GM23338 (cell line): Measurements from ENCODE around the gene CIAO3. TPM values are rescaled to one million over a fixed set of nuclear protein-coding genes. Genes with fewer than 3 reads are reported as not detected.

Source experiments
- ATAC-seq: fragments of 200-7000 bp; cut with Tn5 transposase; 3 replicates; pipeline ENCODE4 v1.9.1; 2020
- DNase-seq: peaks from one replicate; pipeline ENCODE4 v3.0.0-alpha.2; 2015; ENCODE audit warnings: low spot score
- H2AFZ ChIP-seq: fragments of 200-600 bp; sonication (generic); 2 replicates; pipeline ENCODE4 v1.8.0; 2016; ENCODE audit warnings: antibody characterized with exemption, mild to moderate bottlenecking, moderate library complexity
- H3F3A ChIP-seq: fragments of 200-600 bp; sonication (generic); replicated peaks from 2 replicates; pipeline ENCODE4 v1.8.0; 2017; ENCODE audit warnings: antibody characterized with exemption, mixed run types, low read depth
- H3K27ac ChIP-seq: fragments of 200-600 bp; sonication (generic); 2 replicates; pipeline ENCODE4 v1.6.1; 2016; ENCODE audit warnings: low read depth
- H3K27me3 ChIP-seq: fragments of 200-600 bp; sonication (generic); 2 replicates; pipeline ENCODE4 v1.8.0; 2016; ENCODE audit warnings: mild to moderate bottlenecking, mixed run types, moderate library complexity; ENCODE audit not compliant: insufficient read depth
- H3K36me3 ChIP-seq: fragments of 200-600 bp; sonication (generic); 2 replicates; pipeline ENCODE4 v1.8.0; 2016; ENCODE audit warnings: mild to moderate bottlenecking; ENCODE audit not compliant: insufficient read depth
- H3K4me1 ChIP-seq: fragments of 200-600 bp; sonication (generic); 2 replicates; pipeline ENCODE4 v1.8.0; 2016; ENCODE audit warnings: mild to moderate bottlenecking, moderate library complexity; ENCODE audit not compliant: insufficient read depth
- H3K4me2 ChIP-seq: fragments of 200-600 bp; sonication (generic); 2 replicates; pipeline ENCODE4 v1.7.1; 2017; ENCODE audit warnings: mixed run types
- H3K4me3 ChIP-seq: fragments of 200-600 bp; sonication (generic); 2 replicates; pipeline ENCODE4 v1.6.1; 2016; ENCODE audit warnings: mixed run types
- H3K79me2 ChIP-seq: fragments of 200-600 bp; sonication (generic); replicated peaks from 2 replicates; pipeline ENCODE4 v1.8.0; 2017; ENCODE audit warnings: mild to moderate bottlenecking; ENCODE audit not compliant: insufficient read depth
- H3K9me2 ChIP-seq: fragments of 200-600 bp; sonication (generic); 2 replicates; pipeline ENCODE4 v1.8.0; 2017; ENCODE audit not compliant: insufficient read depth
- H4K20me1 ChIP-seq: fragments of 200-600 bp; sonication (generic); replicated peaks from 2 replicates; pipeline ENCODE4 v1.8.0; 2017; ENCODE audit warnings: mild to moderate bottlenecking; ENCODE audit not compliant: insufficient read depth
- H3K27ac Mint-ChIP-seq: 2 replicates; pipeline ENCODE4 v1.8.0; 2020; ENCODE audit warnings: inconsistent platforms, mild to moderate bottlenecking, moderate library complexity, mixed read lengths
- H3K27me3 Mint-ChIP-seq: 3 replicates; pipeline ENCODE4 v1.8.0; 2022; ENCODE audit warnings: low read depth, mild to moderate bottlenecking, moderate library complexity, mixed read lengths, inconsistent platforms; ENCODE audit not compliant: insufficient read depth, poor library complexity
- H3K36me3 Mint-ChIP-seq: 3 replicates; pipeline ENCODE4 v1.8.0; 2021; ENCODE audit warnings: low read depth, mild to moderate bottlenecking, inconsistent platforms, moderate library complexity, mixed read lengths
- H3K4me1 Mint-ChIP-seq: 3 replicates; pipeline ENCODE4 v1.8.0; 2020; ENCODE audit warnings: mild to moderate bottlenecking, inconsistent platforms, mixed read lengths
- H3K4me3 Mint-ChIP-seq: 3 replicates; pipeline ENCODE4 v1.8.0; 2021; ENCODE audit warnings: moderate library complexity, mild to moderate bottlenecking, inconsistent platforms, mixed read lengths
- H3K9me3 Mint-ChIP-seq: 3 replicates; pipeline ENCODE4 v1.8.0; 2020; ENCODE audit warnings: moderate library complexity, mild to moderate bottlenecking, inconsistent platforms, mixed read lengths
- EZH2 ChIP-seq: fragments of 200-600 bp; sonication (generic); IDR thresholded peaks from one replicate; pipeline ENCODE4 v1.8.0; 2017; ENCODE audit warnings: antibody characterized with exemption, mild to moderate bottlenecking, low read depth; ENCODE audit not compliant: unreplicated experiment
- EZH2phosphoT487 ChIP-seq: fragments of 200-600 bp; sonication (generic); IDR thresholded peaks from one replicate; pipeline ENCODE4 v1.8.1; 2018; ENCODE audit warnings: antibody characterized with exemption; ENCODE audit not compliant: unreplicated experiment
- JUNB ChIP-seq: IDR thresholded peaks from one replicate; pipeline ENCODE4 v1.6.1; 2016; ENCODE audit warnings: antibody characterized with exemption; ENCODE audit not compliant: unreplicated experiment
- NANOG ChIP-seq: IDR thresholded peaks from 2 replicates; pipeline ENCODE4 v1.6.1; 2016; ENCODE audit warnings: antibody characterized with exemption, borderline replicate concordance
- POLR2AphosphoS5 ChIP-seq: IDR thresholded peaks from 2 replicates; pipeline ENCODE4 v1.6.1; 2016; ENCODE audit warnings: antibody characterized with exemption, low read depth
- STAT1 ChIP-seq: IDR thresholded peaks from one replicate; pipeline ENCODE4 v1.6.1; 2016; ENCODE audit warnings: antibody characterized with exemption; ENCODE audit not compliant: unreplicated experiment
- ZNF114 ChIP-seq: fragments of 250-450 bp; sonication (Bioruptor Pico); IDR thresholded peaks from 2 replicates; pipeline ENCODE4 v1.5.0; 2020; ENCODE audit warnings: mild to moderate bottlenecking, moderate library complexity
- ZNF462 ChIP-seq: fragments of 250-450 bp; sonication (Bioruptor Pico); IDR thresholded peaks from 2 replicates; pipeline ENCODE4 v1.5.0; 2020; ENCODE audit warnings: mild to moderate bottlenecking, moderate library complexity
- polyA plus RNA-seq: library from polyadenylated mRNA; unstranded; fragments of >200 nt; fragmentation: Nextera tagmentation; extraction: Ambion mirVana; gene quantifications from 2 replicates; pipeline ENCODE4 v1.2.1, GENCODE V29; 2016
- total RNA-seq: library from RNA; depleted of rRNA; stranded (reverse); fragments of >200 nt; shearing (Covaris generic); gene quantifications from 2 replicates; pipeline ENCODE4 v1.2.3, GENCODE V29; 2014
- TF ChIP-seq, protein P1 (sequence below): IDR thresholded peaks from 2 replicates; pipeline ENCODE4 v1.6.1; 2016; ENCODE audit warnings: antibody characterized with exemption

The CIAO3 gene
- total and polyA plus RNA-seq, 2 experiments from 2014 or later: 13.0 to 42.3 TPM

DNA sequence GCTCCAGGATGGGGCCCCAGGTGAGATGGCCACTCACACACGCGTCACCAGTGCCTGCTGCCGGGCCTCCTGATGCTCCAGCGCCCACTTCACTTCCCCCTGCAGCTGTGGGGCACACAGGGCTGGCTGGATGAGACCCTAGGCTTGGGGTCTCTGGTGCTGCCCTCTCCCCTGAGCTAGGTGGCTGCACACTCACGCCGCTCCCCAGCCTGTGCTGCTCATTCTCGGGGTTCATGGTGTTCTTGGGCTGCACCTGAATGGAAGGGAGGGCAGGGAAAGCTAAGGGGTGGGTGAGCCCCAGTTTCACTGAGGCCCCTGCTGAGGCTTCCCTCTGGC is 15.8 kb downstream of the CIAO3 start (continued):
- TF ChIP-seq, protein P1, sequence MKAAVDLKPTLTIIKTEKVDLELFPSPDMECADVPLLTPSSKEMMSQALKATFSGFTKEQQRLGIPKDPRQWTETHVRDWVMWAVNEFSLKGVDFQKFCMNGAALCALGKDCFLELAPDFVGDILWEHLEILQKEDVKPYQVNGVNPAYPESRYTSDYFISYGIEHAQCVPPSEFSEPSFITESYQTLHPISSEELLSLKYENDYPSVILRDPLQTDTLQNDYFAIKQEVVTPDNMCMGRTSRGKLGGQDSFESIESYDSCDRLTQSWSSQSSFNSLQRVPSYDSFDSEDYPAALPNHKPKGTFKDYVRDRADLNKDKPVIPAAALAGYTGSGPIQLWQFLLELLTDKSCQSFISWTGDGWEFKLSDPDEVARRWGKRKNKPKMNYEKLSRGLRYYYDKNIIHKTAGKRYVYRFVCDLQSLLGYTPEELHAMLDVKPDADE: no peak
- TF ChIP-seq EZH2phosphoT487 (no peak), EZH2 (no peak), STAT1 (no peak), ZNF114 (CRISPR knock-in tag) (no peak)

DNA sequence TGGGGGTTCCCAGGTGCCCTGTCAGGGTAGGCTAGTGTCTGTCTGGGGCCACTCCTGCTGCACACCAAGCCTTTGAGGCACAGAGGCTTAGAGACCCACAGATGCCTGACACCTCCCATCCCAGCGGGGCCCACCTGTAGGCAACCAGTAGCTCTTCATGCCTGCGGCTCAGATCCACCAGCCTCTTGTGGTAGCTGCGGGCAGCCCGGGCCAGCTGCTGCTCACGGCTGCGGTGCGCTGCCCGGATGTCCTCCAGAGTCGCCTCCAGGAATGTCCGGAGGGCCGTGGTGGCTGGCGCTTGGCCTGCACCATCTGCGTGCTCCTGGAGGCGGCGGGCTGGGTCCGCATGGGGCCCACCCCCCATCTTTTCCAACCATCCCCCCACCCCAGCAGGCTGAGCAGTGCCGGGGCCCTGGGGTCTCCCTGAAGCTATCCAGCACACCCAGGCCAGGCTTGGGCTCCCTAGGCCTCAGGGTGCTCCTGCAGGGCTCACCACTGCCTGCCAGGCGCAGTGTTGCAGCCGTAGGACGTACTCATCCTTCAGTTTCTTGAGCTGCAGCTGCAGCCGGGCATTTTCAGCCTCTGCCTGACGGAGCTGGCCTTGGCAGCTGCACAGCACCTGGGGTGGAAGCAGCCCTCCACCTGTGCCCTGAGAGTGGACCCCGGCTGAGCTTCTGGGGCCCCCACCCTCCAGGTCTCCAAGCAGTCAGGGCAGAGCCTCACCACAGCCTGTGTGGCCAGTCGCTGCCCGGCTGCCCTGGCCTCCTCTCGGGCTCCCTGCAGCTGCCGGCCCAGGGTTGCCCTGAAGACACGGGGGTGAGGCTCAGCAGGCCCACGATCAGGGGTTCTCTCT is 16.4 kb downstream of the CIAO3 start:
- no peaks in the 10 kb centered on the region for H3K9me3 Mint-ChIP-seq
- H3K27me3 ChIP-seq: peaks cover 16% of the 10 kb centered on the region; the same call in 1 of the 2 replicates
- H2AFZ ChIP-seq: no peak overlapping the region
- H3K27me3 Mint-ChIP-seq: peaks cover 23% of the 10 kb centered on the region
- no peaks in the 10 kb centered on the region for H3K36me3 Mint-ChIP-seq
- H3F3A ChIP-seq: peaks cover 12% of the 10 kb centered on the region
- H3K4me3 Mint-ChIP-seq: no peak overlapping the region
- no peaks in the 10 kb centered on the region for H4K20me1 ChIP-seq
- no peak overlapping the region for H3K27ac ChIP-seq
- no peaks in the 10 kb centered on the region for H3K79me2 ChIP-seq
- H3K4me1 ChIP-seq: peaks cover 8% of the 10 kb centered on the region; the same call in 1 of the 2 replicates
- ATAC-seq (no peak), DNase-seq (no peak)
- no peak overlapping the region for H3K4me3 ChIP-seq
- no peak overlapping the region for H3K27ac Mint-ChIP-seq
- TF ChIP-seq, protein P1: no peak
- H3K9me2 ChIP-seq: no peaks in the 10 kb centered on the region
- peaks cover 6% of the 10 kb centered on the region; the same call in 1 of the 3 replicates for H3K4me1 Mint-ChIP-seq
- no peak overlapping the region for H3K4me2 ChIP-seq
- no peaks in the 10 kb centered on the region for H3K36me3 ChIP-seq

- no peaks in the 10 kb centered on the region for H3K9me2 ChIP-seq
- ATAC-seq (no peak), DNase-seq (no peak)
- H4K20me1 ChIP-seq: no peaks in the 10 kb centered on the region
- Mint-ChIP-seq H3K27me3 (peaks cover 22% of the 10 kb centered on the region), H3K4me1 (peaks cover 9% of the 10 kb centered on the region; the same call in 2 of the 3 replicates), H3K36me3 (no peaks in the 10 kb centered on the region), H3K4me3 (no peak overlapping the region), H3K27ac (no peak overlapping the region), H3K9me3 (no peaks in the 10 kb centered on the region)
- no peak overlapping the region for H3K4me3 ChIP-seq
- no peak overlapping the region for H3K4me2 ChIP-seq
- TF ChIP-seq JUNB (no peak), POLR2AphosphoS5 (no peak), ZNF462 (no peak), ZNF114 (CRISPR knock-in tag) (no peak), NANOG (no peak)
- TF ChIP-seq, protein P1: no peak
- peaks cover 8% of the 10 kb centered on the region; the same call in 1 of the 2 replicates for H3K4me1 ChIP-seq
- peaks cover 19% of the 10 kb centered on the region; the same call in 1 of the 2 replicates for H3K27me3 ChIP-seq
- no peaks in the 10 kb centered on the region for H3K36me3 ChIP-seq
- H3F3A ChIP-seq: peaks cover 12% of the 10 kb centered on the region
- H2AFZ ChIP-seq: no peak overlapping the region
- no peaks in the 10 kb centered on the region for H3K79me2 ChIP-seq
- no peak overlapping the region for H3K27ac ChIP-seq
These were observed 17.1 kb downstream of the CIAO3 start for GRCh38 chr16:723695-724094.
